Hepatocyte (in vitro differentiated cells): Measurements from ENCODE around the gene BRIP1. TPM values are rescaled to one million over a fixed set of nuclear protein-coding genes. Genes with fewer than 3 reads are reported as not detected.
"Not testable (repeated sequence)": the region's sequence is repeated elsewhere in the genome, so short reads cannot be mapped to it uniquely, and the experiment has no call there.

Experiments
- DNase-seq: peaks from one replicate; pipeline ENCODE4 v3.0.0-alpha.2; 2016; ENCODE audit warnings: low spot score
- H2AFZ ChIP-seq: fragments of 200-600 bp; sonication (generic); 2 replicates; pipeline ENCODE4 v1.6.0; 2016; ENCODE audit warnings: antibody characterized with exemption, mild to moderate bottlenecking
- H3K27ac ChIP-seq: fragments of 200-600 bp; sonication (generic); 2 replicates; pipeline ENCODE4 v1.5.1; 2016; ENCODE audit warnings: mild to moderate bottlenecking
- H3K27me3 ChIP-seq: fragments of 200-600 bp; sonication (generic); 2 replicates; pipeline ENCODE4 v1.6.1; 2016
- H3K36me3 ChIP-seq: fragments of 200-600 bp; sonication (generic); replicated peaks from 2 replicates; pipeline ENCODE4 v1.5.1; 2016; ENCODE audit warnings: low read depth; ENCODE audit not compliant: insufficient read depth
- H3K4me1 ChIP-seq: fragments of 200-600 bp; sonication (generic); 2 replicates; pipeline ENCODE4 v1.5.1; 2016; ENCODE audit warnings: mild to moderate bottlenecking, moderate library complexity; ENCODE audit not compliant: insufficient read depth
- H3K4me2 ChIP-seq: fragments of 200-600 bp; sonication (generic); 2 replicates; pipeline ENCODE4 v1.6.0; 2016
- H3K4me3 ChIP-seq: fragments of 200-600 bp; sonication (generic); 2 replicates; pipeline ENCODE4 v1.5.1; 2016; ENCODE audit warnings: mild to moderate bottlenecking
- H3K79me2 ChIP-seq: fragments of 200-600 bp; sonication (generic); 2 replicates; pipeline ENCODE4 v1.6.0; 2017; ENCODE audit warnings: mild to moderate bottlenecking
- H3K9me2 ChIP-seq: fragments of 200-600 bp; sonication (generic); replicated peaks from 2 replicates; pipeline ENCODE4 v1.6.0; 2017; ENCODE audit warnings: mild to moderate bottlenecking; ENCODE audit not compliant: insufficient read depth
- H3K9me3 ChIP-seq: fragments of 200-600 bp; sonication (generic); 2 replicates; pipeline ENCODE4 v1.5.1; 2016; ENCODE audit warnings: low read depth, mild to moderate bottlenecking
- H4K20me1 ChIP-seq: fragments of 200-600 bp; sonication (generic); 2 replicates; pipeline ENCODE4 v1.6.0; 2016; ENCODE audit warnings: mild to moderate bottlenecking; ENCODE audit not compliant: insufficient read depth, poor library complexity, severe bottlenecking
- EZH2 ChIP-seq: fragments of 200-600 bp; sonication (generic); IDR thresholded peaks from 2 replicates; pipeline ENCODE4 v1.6.1; 2016; ENCODE audit warnings: antibody characterized with exemption, mild to moderate bottlenecking, borderline replicate concordance
- EZH2phosphoT487 ChIP-seq: fragments of 200-600 bp; sonication (generic); IDR thresholded peaks from one replicate; pipeline ENCODE4 v1.6.1; 2018; ENCODE audit warnings: antibody characterized with exemption, mild to moderate bottlenecking, low read depth, moderate library complexity; ENCODE audit not compliant: unreplicated experiment, severe bottlenecking
- WGBS: methylation state at CpG from one replicate; pipeline ENCODE4 v1.1.6; 2016; ENCODE audit warnings: low lambda C conversion rate; ENCODE audit errors: missing lambda C conversion rate; 5-methylcytosine and 5-hydroxymethylcytosine counted together
- polyA plus RNA-seq: library from polyadenylated mRNA; unstranded; fragments of >200 nt; fragmentation: Nextera tagmentation; extraction: Ambion mirVana; gene quantifications from 2 replicates; pipeline ENCODE4 v1.2.1, GENCODE V29; 2016
- total RNA-seq: library from RNA; depleted of rRNA; stranded (reverse); fragments of >200 nt; gene quantifications from 2 replicates; pipeline ENCODE4 v1.2.3, GENCODE V29; 2014
- TF ChIP-seq, protein P1 (sequence below): fragments of 200-600 bp; sonication (generic); IDR thresholded peaks from 2 replicates; pipeline ENCODE4 v1.5.1; 2016; ENCODE audit warnings: antibody characterized with exemption, mild to moderate bottlenecking; ENCODE audit not compliant: poor library complexity

The BRIP1 gene
- total and polyA plus RNA-seq, 2 experiments from 2014 or later, result 0.50 to 4.0 TPM

DNA sequence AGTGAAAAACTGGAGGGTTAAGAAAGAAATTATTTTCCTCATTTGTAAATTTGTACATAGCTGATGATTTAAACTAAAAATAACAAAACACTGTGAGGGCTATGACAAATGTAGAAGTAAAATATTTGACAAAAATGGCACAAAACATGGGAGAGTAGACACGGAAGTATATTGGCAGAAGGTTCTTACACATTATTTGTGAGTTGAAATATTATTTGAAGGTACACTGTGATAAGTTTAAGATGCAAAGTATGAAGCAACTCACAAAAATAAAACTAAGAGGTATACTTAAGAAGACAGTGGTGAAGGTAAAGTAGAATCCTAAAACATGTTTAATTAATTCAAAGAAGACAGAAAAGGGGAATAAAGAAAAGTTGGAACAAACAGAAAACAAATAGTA lies 34.6 kb downstream of the BRIP1 start:
- H4K20me1 ChIP-seq, result no peaks in the 10 kb centered on the region
- no peaks in the 10 kb centered on the region for H3K27me3 ChIP-seq
- H3K36me3 ChIP-seq, result no peaks in the 10 kb centered on the region
- H3K4me2 ChIP-seq, result no peak overlapping the region
- H3K27ac ChIP-seq, result no peak overlapping the region
- H3K9me3 ChIP-seq, result no peaks in the 10 kb centered on the region
- no peaks in the 10 kb centered on the region for H3K9me2 ChIP-seq
- no peaks in the 10 kb centered on the region for H3K79me2 ChIP-seq
- TF ChIP-seq EZH2phosphoT487 (no peak), EZH2 (no peak)
- TF ChIP-seq, protein P1, sequence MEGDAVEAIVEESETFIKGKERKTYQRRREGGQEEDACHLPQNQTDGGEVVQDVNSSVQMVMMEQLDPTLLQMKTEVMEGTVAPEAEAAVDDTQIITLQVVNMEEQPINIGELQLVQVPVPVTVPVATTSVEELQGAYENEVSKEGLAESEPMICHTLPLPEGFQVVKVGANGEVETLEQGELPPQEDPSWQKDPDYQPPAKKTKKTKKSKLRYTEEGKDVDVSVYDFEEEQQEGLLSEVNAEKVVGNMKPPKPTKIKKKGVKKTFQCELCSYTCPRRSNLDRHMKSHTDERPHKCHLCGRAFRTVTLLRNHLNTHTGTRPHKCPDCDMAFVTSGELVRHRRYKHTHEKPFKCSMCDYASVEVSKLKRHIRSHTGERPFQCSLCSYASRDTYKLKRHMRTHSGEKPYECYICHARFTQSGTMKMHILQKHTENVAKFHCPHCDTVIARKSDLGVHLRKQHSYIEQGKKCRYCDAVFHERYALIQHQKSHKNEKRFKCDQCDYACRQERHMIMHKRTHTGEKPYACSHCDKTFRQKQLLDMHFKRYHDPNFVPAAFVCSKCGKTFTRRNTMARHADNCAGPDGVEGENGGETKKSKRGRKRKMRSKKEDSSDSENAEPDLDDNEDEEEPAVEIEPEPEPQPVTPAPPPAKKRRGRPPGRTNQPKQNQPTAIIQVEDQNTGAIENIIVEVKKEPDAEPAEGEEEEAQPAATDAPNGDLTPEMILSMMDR, result no peak
- no peak overlapping the region for H3K4me3 ChIP-seq
- no peak for DNase-seq
- H2AFZ ChIP-seq, result no peak overlapping the region
- H3K4me1 ChIP-seq, result no peaks in the 10 kb centered on the region
- 97% methylated on average over 1 of the region's 1 CpG for WGBS

DNA sequence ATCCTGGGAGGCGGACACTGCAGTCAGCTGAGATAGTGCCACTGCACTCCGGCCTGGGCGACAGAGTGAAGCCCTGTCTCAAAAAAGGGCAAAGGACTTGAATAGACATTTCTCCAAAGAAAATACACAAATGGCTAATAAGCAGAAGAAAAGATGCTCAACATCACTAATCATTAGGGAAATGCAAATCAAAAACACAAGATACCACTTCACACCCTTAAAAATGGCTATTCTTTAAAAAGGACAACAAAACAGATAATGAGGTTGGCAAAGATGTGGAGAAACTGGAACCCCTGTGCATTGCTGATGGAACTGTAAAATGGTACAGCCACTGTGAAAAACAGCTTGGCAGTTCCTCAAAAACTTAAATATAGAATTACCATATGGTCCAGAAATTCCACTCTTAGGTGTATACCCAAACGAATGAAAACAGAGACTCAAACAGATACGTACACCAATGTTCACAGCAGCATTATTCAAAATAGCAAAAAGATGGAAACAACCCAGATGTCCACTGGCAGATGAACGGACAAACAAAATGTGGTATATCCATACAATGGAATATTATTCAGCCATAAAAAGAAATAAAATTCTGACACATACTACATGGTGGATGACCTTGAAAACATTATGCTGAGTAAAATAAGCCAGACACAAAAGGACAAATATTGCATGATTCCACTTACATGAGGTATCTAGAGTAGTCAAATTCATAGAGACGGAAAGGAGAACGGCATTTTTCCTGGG lies 35.5 kb downstream of the BRIP1 start:
- H3K79me2 ChIP-seq, result no peaks in the 10 kb centered on the region
- H3K4me3 ChIP-seq, result no peak overlapping the region
- no peaks in the 10 kb centered on the region for H3K27me3 ChIP-seq
- no peak for TF ChIP-seq EZH2
- no peak for TF ChIP-seq EZH2phosphoT487
- TF ChIP-seq, protein P1, result no peak
- H3K36me3 ChIP-seq, result no peaks in the 10 kb centered on the region
- no peaks in the 10 kb centered on the region for H3K9me3 ChIP-seq
- no peaks in the 10 kb centered on the region for H3K9me2 ChIP-seq
- no peak overlapping the region for H3K4me2 ChIP-seq
- no peaks in the 10 kb centered on the region for H4K20me1 ChIP-seq
- H3K4me1 ChIP-seq, result no peaks in the 10 kb centered on the region
- WGBS, result over 99% methylated on average over 8 of the region's 8 CpGs
- DNase-seq, result no peak
- H3K27ac ChIP-seq, result no peak overlapping the region
- no peak overlapping the region for H2AFZ ChIP-seq

DNA sequence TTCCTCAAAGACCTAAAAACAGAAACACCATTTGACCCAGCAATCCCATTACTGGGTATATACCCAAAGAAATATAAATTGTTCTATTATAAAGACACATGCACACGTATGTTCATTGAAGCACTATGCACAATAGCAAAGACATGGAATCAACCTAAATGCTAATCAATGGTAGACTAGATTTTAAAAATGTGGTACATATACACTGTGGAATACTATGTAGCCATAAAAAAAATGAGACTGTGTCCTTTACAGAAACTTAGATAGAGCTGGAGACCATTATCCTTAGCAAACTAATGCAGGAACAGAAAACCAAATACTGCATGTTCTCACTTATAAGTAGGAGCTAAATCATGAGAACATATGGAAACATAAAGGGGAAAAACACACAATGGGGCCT lies 36.5 kb downstream of the BRIP1 start:
- H4K20me1 ChIP-seq, H3K27ac ChIP-seq, H3K9me3 ChIP-seq, H3K36me3 ChIP-seq, H3K9me2 ChIP-seq, H3K4me3 ChIP-seq, H3K4me1 ChIP-seq, H2AFZ ChIP-seq, DNase-seq, H3K79me2 ChIP-seq, H3K27me3 ChIP-seq, H3K4me2 ChIP-seq: not testable (repeated sequence)
- 100% methylated on average over 1 of the region's 1 CpG for WGBS

DNA sequence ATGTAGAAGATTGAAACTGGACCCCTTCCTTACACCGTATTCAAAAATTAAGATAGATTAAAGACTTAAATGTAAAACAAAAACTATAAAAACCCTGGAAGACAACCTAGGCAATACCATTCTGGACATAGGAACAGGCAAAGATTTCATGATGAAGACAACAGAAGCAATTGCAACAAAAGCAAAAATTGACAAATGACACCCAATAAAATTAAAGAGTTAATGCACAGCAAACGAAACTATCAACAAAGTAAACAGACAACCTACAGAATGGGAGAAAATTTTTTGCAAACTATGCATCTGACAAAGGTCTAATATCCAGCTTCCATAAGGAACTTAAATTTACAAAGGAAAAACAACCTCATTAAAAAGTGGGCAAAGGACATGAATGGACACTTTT lies 37.1 kb downstream of the BRIP1 start:
- WGBS, result 95% methylated on average over 2 of the region's 2 CpGs
- H3K4me1 ChIP-seq, H3K9me2 ChIP-seq, H3K4me2 ChIP-seq, H3K27ac ChIP-seq, DNase-seq, H3K4me3 ChIP-seq, H2AFZ ChIP-seq, H3K27me3 ChIP-seq, H3K9me3 ChIP-seq, H3K36me3 ChIP-seq, H4K20me1 ChIP-seq, H3K79me2 ChIP-seq: not testable (repeated sequence)
